CD4-positive, alpha-beta T cell treated with Interleukin-1 beta for 1 hour (primary cell): ENCODE measurements around the gene CNN1.

Source experiments
- DNase-seq, 2 donors: peaks; one replicate each; pipeline ENCODE4 v3.0.0-alpha.2; 2020 to 2022

CNN1 gene

GRCh38 chr19:11538232-11539036, at the start of gene CNN1:
CNN1 (plus strand) TSS chr19:11538851; CDS start chr19:11538928, 77 bp downstream.
- no peak for DNase-seq

GRCh38 chr19:11489378-11489777, 49.3 kb upstream of the CNN1 start:
- no peak for DNase-seq

DNA sequence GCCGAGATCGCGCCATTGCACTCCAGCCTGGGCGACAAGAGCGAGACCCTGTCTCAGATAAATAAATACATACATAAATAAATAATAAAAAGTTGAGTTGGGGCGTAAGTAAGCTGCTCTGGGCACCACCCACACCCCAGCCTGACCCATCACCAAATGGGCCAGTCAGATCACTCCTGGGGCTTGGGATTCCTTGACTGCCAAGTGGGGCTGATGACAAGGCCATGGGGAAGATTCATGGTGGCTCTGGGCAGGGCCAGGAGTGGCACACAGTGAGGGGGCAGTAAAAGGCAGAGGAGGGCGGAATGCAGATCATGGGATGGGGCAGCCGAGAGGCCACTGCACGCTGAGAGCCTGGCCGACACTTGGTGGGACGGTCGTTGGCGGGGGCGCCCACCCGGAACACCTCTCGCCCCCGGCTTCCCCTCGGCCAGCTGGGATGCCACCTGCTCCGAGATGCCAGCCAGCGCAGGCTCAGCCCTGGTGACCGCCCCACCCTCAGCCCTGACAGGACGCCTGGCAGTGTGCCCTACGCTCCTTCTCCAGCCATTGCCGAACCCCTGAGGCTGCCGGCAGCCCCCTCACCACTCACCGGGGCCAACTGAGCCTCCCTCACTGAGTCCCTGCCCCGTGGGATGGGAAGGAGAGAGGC, 43.9 kb upstream of the CNN1 start:
- no peak for DNase-seq

- no peak for DNase-seq
Measured at GRCh38 chr19:11495481-11495880, 43.2 kb upstream of the CNN1 start.

GRCh38 chr19:11495885-11496284, 42.8 kb upstream of the CNN1 start:
- no peak for DNase-seq

DNA sequence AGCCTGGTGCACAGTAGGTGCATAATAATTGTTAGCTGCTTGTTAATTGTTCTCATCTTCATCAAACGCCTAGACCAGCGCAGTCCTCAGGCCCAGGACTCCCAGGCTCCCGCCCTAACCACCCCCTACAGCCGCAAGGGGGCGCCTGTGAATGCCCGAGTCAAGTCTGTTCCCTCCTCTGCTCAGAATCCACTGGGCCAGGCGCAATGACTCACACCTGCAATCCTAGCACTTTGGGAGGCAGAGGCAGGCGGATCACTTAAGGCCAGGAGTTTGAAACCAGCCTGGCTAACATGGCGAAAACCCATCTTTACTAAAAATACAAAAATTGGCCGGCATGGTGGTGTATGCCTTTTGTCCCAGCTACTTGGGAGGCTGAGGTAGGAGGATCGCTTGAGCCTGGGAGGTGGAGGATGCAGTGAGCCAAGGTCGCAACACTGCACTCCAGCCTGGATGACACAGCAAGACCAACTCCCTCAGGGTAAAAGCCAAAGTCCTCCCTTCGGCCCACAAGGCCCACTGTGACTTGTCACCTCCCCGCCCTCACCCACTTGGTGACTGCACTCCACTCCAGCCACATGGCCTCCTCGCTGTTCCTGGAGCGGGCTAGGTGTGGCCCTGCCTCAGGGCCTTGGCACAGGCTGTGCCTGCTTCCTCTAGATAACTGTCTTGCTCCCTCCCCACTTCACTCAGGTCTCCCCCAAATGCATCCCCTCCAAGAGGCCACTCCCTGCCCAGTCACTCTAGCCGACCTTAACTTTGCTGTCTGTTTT, 42.1 kb upstream of the CNN1 start:
- DNase-seq = peak; percentile 58 to 65

DNA sequence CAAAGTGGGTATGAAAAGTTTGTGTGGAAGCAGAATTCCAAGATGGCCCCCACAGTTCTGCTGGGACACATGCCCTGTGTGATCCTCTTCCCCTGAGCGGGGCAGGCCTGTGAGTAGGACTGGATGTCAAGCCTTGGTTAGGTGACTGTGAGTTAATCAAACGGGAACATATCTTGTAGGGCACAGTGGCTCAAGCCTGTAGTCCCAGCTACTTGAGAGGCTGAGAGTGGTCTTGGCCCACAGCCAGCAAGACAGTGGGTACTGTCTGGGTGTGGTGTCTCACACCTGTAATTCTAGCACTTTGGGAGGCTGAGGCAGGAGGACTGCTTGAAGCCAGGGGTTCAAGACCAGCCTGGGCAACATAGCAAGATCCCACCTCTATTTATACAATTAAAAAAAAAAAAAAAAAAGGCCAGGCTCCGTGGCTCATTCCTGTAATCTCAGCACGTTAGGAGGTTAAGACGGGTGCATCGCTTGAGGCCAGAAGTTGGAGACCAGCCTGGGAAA, 39.4 kb upstream of the CNN1 start:
- no peak for DNase-seq

- no peak for DNase-seq
Measured at GRCh38 chr19:11499890-11500420, 38.7 kb upstream of the CNN1 start.

- DNase-seq = no peak
Measured at GRCh38 chr19:11504502-11505031, 34.1 kb upstream of the CNN1 start.

GRCh38 chr19:11505032-11505503, 33.6 kb upstream of the CNN1 start:
- DNase-seq = peak; percentile 98

GRCh38 chr19:11505504-11506100, 33.0 kb upstream of the CNN1 start, which contains the start of gene ZNF653:
ZNF653 (minus strand) TSS chr19:11505839; CDS start chr19:11505786, 53 bp downstream.
- DNase-seq = peak; percentile 95 to 96

GRCh38 chr19:11506101-11506555, 32.5 kb upstream of the CNN1 start:
- DNase-seq = no peak

DNA sequence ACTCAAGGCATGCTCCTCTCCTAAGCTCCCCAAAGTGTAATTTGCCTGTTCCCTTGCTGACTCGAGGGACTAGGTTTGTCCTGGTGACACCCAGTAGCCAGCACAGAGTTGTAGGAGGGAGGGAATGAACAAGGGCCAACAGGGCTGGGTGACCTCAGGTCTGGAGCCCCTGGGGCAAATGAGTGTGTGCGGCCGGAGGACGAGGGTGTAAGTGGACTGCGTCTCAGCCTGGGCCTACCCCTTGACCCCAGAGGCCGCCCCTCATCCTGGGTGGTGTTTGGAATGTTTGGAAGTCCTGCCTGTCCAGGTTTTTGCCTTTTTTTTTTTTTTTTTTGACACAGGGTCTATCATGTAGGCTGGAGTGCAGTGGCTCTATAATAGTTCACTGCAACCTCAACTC, 31.7 kb upstream of the CNN1 start:
- no peak for DNase-seq

GRCh38 chr19:11507370-11508078, 31.1 kb upstream of the CNN1 start:
- DNase-seq = no peak

GRCh38 chr19:11510444-11510843, 28.2 kb upstream of the CNN1 start:
- no peak for DNase-seq

- DNase-seq = no peak
Measured at GRCh38 chr19:11513946-11514345, 24.7 kb upstream of the CNN1 start.

GRCh38 chr19:11519138-11519537, 19.5 kb upstream of the CNN1 start:
- no peak for DNase-seq

DNA sequence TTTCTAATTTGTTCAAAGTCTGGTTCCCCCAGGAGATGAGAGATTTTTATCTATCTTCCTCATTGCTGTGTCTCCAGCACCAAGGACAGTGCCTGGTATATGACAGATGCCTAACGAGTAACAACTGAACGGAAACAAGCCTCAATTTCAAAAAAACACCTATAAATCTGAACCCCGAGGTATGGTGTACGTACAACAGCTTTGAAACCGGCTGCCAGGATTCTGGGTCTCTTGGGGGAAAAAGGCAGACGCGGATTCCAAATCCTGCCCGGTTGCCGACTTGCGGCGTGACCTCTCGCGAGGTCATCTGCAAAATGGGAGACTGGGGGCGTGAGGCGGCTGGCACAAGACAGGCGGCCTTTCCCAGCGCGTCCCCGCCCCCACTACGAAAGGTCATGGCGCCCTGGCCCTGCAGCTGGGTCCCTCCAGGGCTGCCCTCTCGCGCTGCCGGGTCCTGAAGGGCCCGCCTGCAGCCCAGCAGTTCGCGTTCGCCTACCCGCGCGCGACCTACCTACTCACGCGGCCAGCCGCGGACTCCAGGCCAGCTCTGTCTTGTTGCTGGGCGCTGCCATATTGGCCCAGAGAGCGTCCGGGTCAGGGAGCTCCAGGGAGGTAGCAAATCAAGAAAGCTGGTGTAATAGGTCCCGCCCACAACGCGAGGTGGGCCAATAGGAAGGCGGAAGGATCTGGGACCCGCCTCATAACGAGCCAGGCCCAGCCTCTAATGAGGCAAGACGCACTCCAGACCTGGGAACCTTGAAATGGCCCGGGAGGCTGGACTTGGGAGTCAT, 9.9 kb upstream of the CNN1 start, which contains the start of gene ECSIT:
TSS of gene ECSIT (minus strand) at position 584 of the 791 bp plus-strand sequence. CDS start 9,964 bp downstream, outside the sequence.
- peak; percentile 95 for DNase-seq

DNA sequence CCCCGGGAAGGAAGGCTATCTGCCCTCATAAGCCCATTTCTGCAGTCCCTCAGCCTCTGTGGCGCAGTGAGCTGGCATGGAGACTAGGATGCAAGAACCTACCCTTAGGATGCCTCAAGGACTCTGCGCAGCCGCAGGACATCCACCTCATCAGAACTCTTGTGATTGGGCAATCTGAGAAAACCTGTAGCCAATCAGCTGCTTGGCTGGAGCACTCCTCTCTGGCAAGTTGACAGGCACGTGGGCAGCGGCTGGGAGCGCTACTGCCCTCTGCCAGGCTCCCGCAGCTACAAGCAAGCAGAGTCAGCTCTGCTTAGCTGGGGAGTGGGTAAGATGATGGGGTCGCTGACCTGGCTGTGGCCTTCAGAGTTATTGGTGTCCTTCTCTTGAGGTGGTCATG, 8.2 kb upstream of the CNN1 start:
- DNase-seq = peak; percentile 37 to 55

GRCh38 chr19:11534538-11534937, 4.1 kb upstream of the CNN1 start:
- no peak for DNase-seq
